Left lung (tissue), 10 donors: ENCODE measurements around the gene POLR2E. TPM values are rescaled to one million over a fixed set of nuclear protein-coding genes. Genes with fewer than 3 reads are reported as not detected.

Experiments
- ATAC-seq: fragments of 200-7000 bp; cut with Tn5 transposase; one replicate; pipeline ENCODE4 v1.9.1; 2020; ENCODE audit warnings: moderate library complexity
- DNase-seq, 4 donors: peaks; one replicate each; pipeline ENCODE4 v3.0.0-alpha.2; 2013 to 2020
- H3K27ac ChIP-seq, 2 donors: fragments of 200-600 bp; sonication (generic) in 1 of 2; one replicate each; pipeline versions ENCODE4 v1.5.0 to v1.8.0; 2020 to 2021
- H3K27me3 ChIP-seq, 2 donors: fragments of 200-600 bp; sonication (generic) in 1 of 2; one replicate each; pipeline versions ENCODE4 v1.5.0 to v1.8.0; 2020 to 2021
- H3K36me3 ChIP-seq, 2 donors: fragments of 200-600 bp; sonication (generic) in 1 of 2; one replicate each; pipeline versions ENCODE4 v1.5.0 to v1.8.0; 2020 to 2021
- H3K4me1 ChIP-seq, 2 donors: fragments of 200-600 bp; one replicate each; pipeline ENCODE4 v1.8.0; 2021
- H3K4me3 ChIP-seq, 2 donors: fragments of 200-600 bp; sonication (generic) in 1 of 2; one replicate each; pipeline versions ENCODE4 v1.5.0 to v1.8.0; 2020 to 2021; ENCODE audit warnings: mild to moderate bottlenecking in 1 of 2
- H3K9me3 ChIP-seq, 2 donors: fragments of 200-600 bp; sonication (generic) in 1 of 2; one replicate each; pipeline versions ENCODE4 v1.5.0 to v1.8.0; 2020 to 2021
- intact Hi-C, 2 donors: fragments of 100-400 bp; cut with DNase I; formaldehyde crosslinking; loops; one replicate each; pipeline versions ENCODE4 v1.11.2 to v1.14.2; 2022
- polyA plus RNA-seq, 6 donors: library from polyadenylated mRNA; unstranded; fragments of 120-200 nt; gene quantifications; one replicate each; pipeline ENCODE4 v1.2.1, GENCODE V29; 2013; ENCODE audit not compliant: insufficient read length in 6 of 6
- total RNA-seq, 2 donors: library from RNA; stranded (reverse); fragmentation: NEBNext Ultra II Directional; extraction: Animal tissue kit (Norgen Biotek cat#: 25700); gene quantifications; one replicate each; pipeline ENCODE4 v1.2.1, GENCODE V29; 2021
- TF ChIP-seq, protein P1 (sequence below), 2 donors: fragments of 200-600 bp; sonication (generic) in 1 of 2; IDR thresholded peaks; one replicate each; pipeline versions ENCODE4 v1.5.0 to v1.8.0; 2021; ENCODE audit warnings: antibody characterized with exemption in 2 of 2
- donor health status: DM: no; HTN: yes; CAD: no.
- donor health status: DM: no; HTN: no; CAD: no.

Gene POLR2E
- total and polyA plus RNA-seq, 8 donors, result 120 to 160 (median 139) TPM

DNA sequence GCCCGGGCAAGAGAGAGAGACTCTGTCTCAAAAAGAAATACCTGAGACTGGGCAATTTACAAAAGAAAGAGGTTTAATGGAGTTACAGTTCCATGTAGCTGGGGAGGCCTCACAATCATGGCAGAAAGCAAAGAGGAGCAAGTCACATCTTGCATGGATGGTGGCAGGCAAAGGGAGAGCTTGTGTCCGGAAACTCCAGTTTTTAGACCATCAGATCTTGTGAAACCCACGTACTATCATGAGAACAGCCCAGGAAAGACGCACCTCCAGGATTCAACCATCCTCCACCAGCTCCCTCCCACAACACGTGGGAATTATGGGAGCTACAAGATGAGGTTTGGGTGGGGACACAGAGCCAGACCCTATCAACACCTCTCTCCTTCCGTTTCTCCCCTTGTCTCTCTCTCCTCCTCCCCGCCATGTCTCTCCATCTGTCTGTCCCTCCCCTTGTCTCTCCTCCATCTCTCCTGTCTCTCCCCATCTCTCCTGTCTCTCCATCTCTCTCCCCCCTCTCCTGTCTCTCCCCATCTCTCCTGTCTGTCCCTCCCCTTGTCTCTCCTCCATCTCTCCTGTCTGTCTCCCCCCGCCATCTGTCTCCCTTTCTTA, 10.0 kb downstream of the POLR2E start:
- TF ChIP-seq, protein P1, sequence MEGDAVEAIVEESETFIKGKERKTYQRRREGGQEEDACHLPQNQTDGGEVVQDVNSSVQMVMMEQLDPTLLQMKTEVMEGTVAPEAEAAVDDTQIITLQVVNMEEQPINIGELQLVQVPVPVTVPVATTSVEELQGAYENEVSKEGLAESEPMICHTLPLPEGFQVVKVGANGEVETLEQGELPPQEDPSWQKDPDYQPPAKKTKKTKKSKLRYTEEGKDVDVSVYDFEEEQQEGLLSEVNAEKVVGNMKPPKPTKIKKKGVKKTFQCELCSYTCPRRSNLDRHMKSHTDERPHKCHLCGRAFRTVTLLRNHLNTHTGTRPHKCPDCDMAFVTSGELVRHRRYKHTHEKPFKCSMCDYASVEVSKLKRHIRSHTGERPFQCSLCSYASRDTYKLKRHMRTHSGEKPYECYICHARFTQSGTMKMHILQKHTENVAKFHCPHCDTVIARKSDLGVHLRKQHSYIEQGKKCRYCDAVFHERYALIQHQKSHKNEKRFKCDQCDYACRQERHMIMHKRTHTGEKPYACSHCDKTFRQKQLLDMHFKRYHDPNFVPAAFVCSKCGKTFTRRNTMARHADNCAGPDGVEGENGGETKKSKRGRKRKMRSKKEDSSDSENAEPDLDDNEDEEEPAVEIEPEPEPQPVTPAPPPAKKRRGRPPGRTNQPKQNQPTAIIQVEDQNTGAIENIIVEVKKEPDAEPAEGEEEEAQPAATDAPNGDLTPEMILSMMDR (IDR thresholded peaks at IDR 0.05), result no peak
- Histone ChIP-seq H3K9me3 (no peaks in the 10 kb centered on the region), H3K36me3 (peaks cover 0 to 97% of the 10 kb centered on the region in 2 donors), H3K27me3 (no peaks in the 10 kb centered on the region), H3K4me1 (peaks cover 6 to 70% of the 10 kb centered on the region in 2 donors), H3K4me3 (no peak overlapping the region), H3K27ac (peak overlapping the region in 1 of 2 donors; percentile 13)
- intact Hi-C loops, result no loop called here
- no peak for DNase-seq
- no peak for ATAC-seq

DNA sequence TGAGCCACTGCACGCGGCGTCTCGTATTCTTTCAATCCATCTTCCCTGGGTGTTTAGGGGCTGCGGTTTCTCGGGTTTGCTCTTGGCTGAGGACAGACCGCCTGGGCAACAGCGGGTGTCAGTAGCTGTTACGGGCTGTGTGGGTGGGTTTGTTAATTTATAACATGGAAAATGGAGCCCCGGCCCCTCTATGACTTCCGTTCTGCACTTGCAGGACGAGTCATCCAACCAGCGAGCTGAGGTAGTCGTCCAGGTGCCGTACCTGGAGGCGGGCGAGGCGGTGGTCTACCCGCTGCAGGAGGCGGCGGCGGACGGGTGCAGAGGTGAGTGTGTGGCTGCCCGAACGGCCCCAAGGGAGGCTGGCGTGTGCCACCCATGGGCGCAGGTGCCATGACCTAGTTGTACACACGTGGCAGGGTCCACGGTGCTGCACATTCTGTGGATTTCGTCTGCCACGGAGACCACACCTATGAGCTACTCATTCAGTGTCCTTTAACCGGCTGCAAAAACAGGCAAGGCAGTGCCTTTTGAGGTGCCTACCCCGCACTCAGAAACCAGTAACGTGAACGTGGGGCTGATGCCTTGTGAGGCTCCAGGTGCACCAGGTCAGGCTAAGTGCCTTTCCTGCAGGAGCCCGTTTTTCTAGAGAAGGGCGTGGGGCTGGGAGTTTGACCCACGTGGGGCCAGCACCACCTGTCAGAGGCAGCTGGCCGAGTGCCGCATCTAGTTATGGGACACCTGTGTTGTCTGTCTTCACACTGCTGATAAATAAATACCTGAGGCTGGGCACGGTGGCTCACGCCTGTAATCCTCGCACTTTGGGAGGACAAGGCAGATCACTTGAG, 10.9 kb downstream of the POLR2E start:
- no peak for ATAC-seq
- peaks cover 6 to 62% of the 10 kb centered on the region in 2 donors for H3K4me1 ChIP-seq
- no peaks in the 10 kb centered on the region for H3K9me3 ChIP-seq
- intact Hi-C loops, result no loop called here
- no peaks in the 10 kb centered on the region for H3K27me3 ChIP-seq
- no peak overlapping the region for H3K4me3 ChIP-seq
- DNase-seq, result peak in 1 of 4 donors; percentile 76
- TF ChIP-seq, protein P1 (IDR thresholded peaks at IDR 0.05), result no peak
- no peak overlapping the region for H3K27ac ChIP-seq
- H3K36me3 ChIP-seq, result peaks cover 0 to 97% of the 10 kb centered on the region in 2 donors

DNA sequence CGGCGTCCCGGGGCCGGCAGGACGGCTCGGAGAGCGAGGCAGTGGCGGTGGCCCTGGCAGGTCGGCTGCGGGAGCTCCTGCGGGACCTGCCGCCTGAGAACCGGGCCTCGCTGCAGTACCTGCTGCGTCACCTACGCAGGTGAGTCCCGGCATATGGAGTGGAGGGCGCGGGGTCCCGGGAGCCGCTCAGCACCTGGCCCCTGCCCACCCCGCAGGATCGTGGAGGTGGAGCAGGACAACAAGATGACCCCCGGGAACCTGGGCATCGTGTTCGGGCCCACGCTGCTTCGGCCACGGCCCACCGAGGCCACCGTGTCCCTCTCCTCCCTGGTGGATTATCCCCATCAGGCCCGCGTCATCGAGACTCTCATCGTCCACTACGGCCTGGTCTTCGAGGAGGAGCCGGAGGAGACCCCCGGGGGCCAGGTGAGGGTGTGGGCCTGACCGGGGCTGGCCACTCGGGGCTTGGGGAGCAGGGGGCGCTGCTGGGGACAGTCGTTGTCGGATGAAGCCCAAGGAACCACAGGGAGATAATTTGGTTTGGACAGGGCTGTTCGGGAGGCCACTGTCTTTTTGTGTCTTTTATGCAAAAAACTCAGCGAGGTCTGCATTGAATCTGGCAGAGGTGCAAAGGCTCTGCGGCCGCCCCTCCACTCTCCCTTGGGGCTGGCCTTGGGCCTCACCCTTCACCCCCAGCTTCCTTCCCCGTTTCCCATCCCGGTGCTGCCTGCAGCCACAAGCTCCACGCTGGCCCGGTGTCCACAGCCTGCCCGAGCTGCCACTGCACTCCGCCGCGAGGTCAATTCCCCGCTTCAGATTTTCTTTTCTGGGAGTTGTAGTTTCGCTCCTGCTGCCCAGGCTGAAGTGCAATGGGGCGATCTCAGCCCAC, 12.0 kb downstream of the POLR2E start:
- Histone ChIP-seq H3K27ac (no peak overlapping the region), H3K4me3 (peak overlapping the region in 1 of 2 donors; percentile 14), H3K27me3 (no peaks in the 10 kb centered on the region), H3K36me3 (peaks cover 0 to 90% of the 10 kb centered on the region in 2 donors), H3K4me1 (peaks cover 6 to 51% of the 10 kb centered on the region in 2 donors), H3K9me3 (no peaks in the 10 kb centered on the region)
- intact Hi-C loops, result no loop called here
- TF ChIP-seq, protein P1 (IDR thresholded peaks at IDR 0.05), result no peak
- ATAC-seq (no peak), DNase-seq (peak in 1 of 4 donors; percentile 77)

DNA sequence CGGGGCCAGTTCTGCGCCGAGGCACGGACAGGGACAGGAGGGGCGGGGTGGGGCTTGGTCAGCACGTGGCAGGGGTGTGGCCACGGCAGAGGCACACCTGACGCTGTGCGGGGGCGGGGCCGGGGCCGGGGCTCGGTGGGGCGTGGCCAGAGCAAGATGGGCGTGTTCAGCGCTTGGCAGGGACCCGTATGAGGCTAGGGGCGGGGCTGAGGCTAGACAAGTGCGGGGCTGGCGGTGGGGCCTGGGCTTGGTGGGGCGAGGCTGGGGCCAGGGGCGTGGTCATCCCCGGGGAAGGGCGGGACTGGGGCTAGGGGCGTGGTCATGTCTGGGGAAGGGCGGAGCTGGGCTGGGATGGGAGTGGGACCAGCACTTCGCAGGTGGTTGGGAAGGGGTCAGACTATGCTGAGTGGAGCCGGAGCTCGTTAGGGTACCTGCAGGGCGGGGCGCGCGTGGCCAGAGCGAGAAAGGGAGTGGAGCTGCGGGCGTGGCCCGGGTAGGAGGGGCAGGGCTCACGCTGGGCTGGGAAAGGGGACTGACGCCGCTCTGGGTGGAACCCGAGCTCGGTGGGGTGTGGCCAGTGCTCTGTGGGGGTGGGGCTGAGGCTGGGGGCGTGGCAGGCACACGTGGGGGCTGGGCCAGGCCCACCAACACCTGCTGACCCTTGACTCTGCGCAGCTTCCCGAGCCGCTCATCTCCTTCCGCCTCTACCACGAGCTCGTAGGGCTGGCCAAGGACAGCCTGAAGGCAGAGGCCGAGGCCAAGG, 12.8 kb downstream of the POLR2E start:
- peak in 3 of 4 donors; percentile 81 to 92 (median 89) for DNase-seq
- ATAC-seq, result peak; percentile 93
- Histone ChIP-seq H3K27me3 (no peaks in the 10 kb centered on the region), H3K4me3 (peak overlapping the region in 1 of 2 donors; percentile 14), H3K4me1 (peaks cover 6 to 50% of the 10 kb centered on the region in 2 donors), H3K9me3 (no peaks in the 10 kb centered on the region), H3K27ac (no peak overlapping the region), H3K36me3 (peaks cover 0 to 81% of the 10 kb centered on the region in 2 donors)
- intact Hi-C loops, result no loop called here
- TF ChIP-seq, protein P1 (IDR thresholded peaks at IDR 0.05), result no peak
